IMR-90 (cell line): ENCODE data around the gene KIF13A. TPM values are rescaled to one million over a fixed set of nuclear protein-coding genes. Genes with fewer than 3 reads are reported as not detected.

ENCODE experiments used
- ATAC-seq: fragments of 200-7000 bp; cut with Tn5 transposase; 2 replicates; pipeline ENCODE4 v1.9.1; 2020; ENCODE audit warnings: low read depth, mild to moderate bottlenecking, moderate library complexity
- BruUV-seq: library from RNA; stranded (reverse); fragments of 400-500 nt; replicated peaks from 2 replicates; lab custom pipeline; 2021; lab: Mats Ljungman, UMichigan
- CTCF ChIA-PET: fragments of 300-600 bp; formaldehyde crosslinking; extraction: SDS; loops from one replicate; lab custom pipeline; 2021; ENCODE audit warnings: antibody characterized with exemption; lab: Yijun Ruan, JAX
- POLR2A ChIA-PET: fragments of 300-600 bp; sonication (Branson Sonifier 250); formaldehyde crosslinking; loops from one replicate; lab custom pipeline; 2022; ENCODE audit warnings: antibody characterized with exemption; ENCODE audit not compliant: unreplicated experiment; lab: Charles Lee
- DNase-seq: peaks from one replicate; pipeline ENCODE4 v3.0.0; 2013
- H2AFZ ChIP-seq: replicated peaks from 2 replicates; pipeline ENCODE3; 2013; ENCODE audit warnings: low read length, mild to moderate bottlenecking; ENCODE audit not compliant: poor library complexity
- H2AK5ac ChIP-seq: 2 replicates; pipeline ENCODE4 v1.6.1; 2013; ENCODE audit warnings: low read depth, low read length, inconsistent platforms
- H2AK9ac ChIP-seq: replicated peaks from 2 replicates; pipeline ENCODE3; 2013; ENCODE audit warnings: mild to moderate bottlenecking, low read depth, low read length, moderate library complexity; ENCODE audit not compliant: poor library complexity
- H2BK120ac ChIP-seq: 2 replicates; pipeline ENCODE4 v1.6.1; 2013; ENCODE audit warnings: low read depth, low read length, inconsistent platforms
- H2BK15ac ChIP-seq: 3 replicates; pipeline ENCODE4 v1.6.1; 2013; ENCODE audit warnings: low read depth, low read length, inconsistent platforms
- H2BK20ac ChIP-seq: 2 replicates; pipeline ENCODE4 v1.6.1; 2013; ENCODE audit warnings: low read depth, mild to moderate bottlenecking, inconsistent platforms, low read length, moderate library complexity
- H2BK5ac ChIP-seq: 2 replicates; pipeline ENCODE4 v1.6.1; 2013; ENCODE audit warnings: mild to moderate bottlenecking, low read depth, low read length, inconsistent platforms; ENCODE audit not compliant: poor library complexity, severe bottlenecking
- H3K14ac ChIP-seq: replicated peaks from 2 replicates; pipeline ENCODE4 v1.6.1; 2013; ENCODE audit warnings: low read depth, low read length, inconsistent platforms
- H3K18ac ChIP-seq: 2 replicates; pipeline ENCODE4 v1.6.1; 2013; ENCODE audit warnings: low read depth, low read length, control low read depth
- H3K23ac ChIP-seq: 2 replicates; pipeline ENCODE4 v1.6.1; 2013; ENCODE audit warnings: low read depth, low read length, inconsistent platforms
- H3K27ac ChIP-seq: 2 replicates; pipeline ENCODE4 v1.5.1; 2013; ENCODE audit warnings: mild to moderate bottlenecking, control low read depth, low read length; ENCODE audit not compliant: insufficient read depth
- H3K27me3 ChIP-seq: 2 replicates; pipeline ENCODE4 v1.6.1; 2013; ENCODE audit warnings: low read length; ENCODE audit not compliant: control insufficient read depth, insufficient read depth
- H3K36me3 ChIP-seq: 2 replicates; pipeline ENCODE4 v1.6.1; 2013; ENCODE audit warnings: low read length, mixed read lengths; ENCODE audit not compliant: control insufficient read depth, insufficient read depth
- H3K4ac ChIP-seq: 2 replicates; pipeline ENCODE4 v1.6.1; 2013; ENCODE audit warnings: low read depth, low read length, inconsistent platforms
- H3K4me1 ChIP-seq: 2 replicates; pipeline ENCODE4 v1.6.1; 2013; ENCODE audit warnings: low read length, mixed read lengths; ENCODE audit not compliant: control insufficient read depth, insufficient read depth
- H3K4me2 ChIP-seq: 2 replicates; pipeline ENCODE4 v1.6.1; 2013; ENCODE audit warnings: low read depth, mild to moderate bottlenecking, control low read depth, low read length, moderate library complexity
- H3K4me3 ChIP-seq: 2 replicates; pipeline ENCODE4 v1.5.1; 2013; ENCODE audit warnings: low read depth, mild to moderate bottlenecking, control low read depth, low read length, moderate library complexity; ENCODE audit not compliant: insufficient read depth
- H3K56ac ChIP-seq: 2 replicates; pipeline ENCODE4 v1.6.1; 2013; ENCODE audit warnings: low read length, inconsistent platforms; ENCODE audit not compliant: insufficient read depth; ENCODE audit errors: extremely low read depth
- H3K79me1 ChIP-seq, 2 experiments: 2 replicates each; pipeline ENCODE4 v1.6.1; 2013; ENCODE audit warnings: low read length in 2 of 2, inconsistent platforms in 1 of 2, low read depth in 1 of 2
- H3K9ac ChIP-seq: 2 replicates; pipeline ENCODE4 v1.6.1; 2013; ENCODE audit warnings: low read depth, low read length, control low read depth
- H3K9me1 ChIP-seq: 2 replicates; pipeline ENCODE4 v1.6.1; 2013; ENCODE audit warnings: low read length, inconsistent platforms; ENCODE audit not compliant: insufficient read depth
- H3K9me3 ChIP-seq: 2 replicates; pipeline ENCODE4 v1.6.1; 2013; ENCODE audit warnings: low read length; ENCODE audit not compliant: control insufficient read depth, insufficient read depth
- H4K20me1 ChIP-seq: 2 replicates; pipeline ENCODE4 v1.6.1; 2013; ENCODE audit warnings: low read length, inconsistent platforms; ENCODE audit not compliant: insufficient read depth
- H4K5ac ChIP-seq: 2 replicates; pipeline ENCODE4 v1.6.1; 2013; ENCODE audit warnings: mild to moderate bottlenecking, low read depth, low read length, control low read depth
- H4K8ac ChIP-seq, 2 experiments: 2 replicates each; pipeline ENCODE4 v1.6.1; 2013; ENCODE audit warnings: low read depth in 2 of 2, low read length in 2 of 2, control low read depth in 1 of 2, inconsistent platforms in 1 of 2
- H4K91ac ChIP-seq: 2 replicates; pipeline ENCODE4 v1.6.1; 2013; ENCODE audit warnings: low read depth, low read length, inconsistent platforms; ENCODE audit not compliant: insufficient read depth
- BHLHE40 ChIP-seq: fragments of 150-350 bp; IDR thresholded peaks from 2 replicates; pipeline ENCODE4 v1.6.1; 2016; ENCODE audit warnings: mild to moderate bottlenecking, low read depth, low read length
- CEBPB ChIP-seq: IDR thresholded peaks from 2 replicates; pipeline ENCODE4 v1.6.1; 2012; ENCODE audit warnings: low read depth, low read length, improper control_type of control experiment
- CHD1 ChIP-seq: IDR thresholded peaks from 2 replicates; pipeline ENCODE4 v1.6.1; 2012; ENCODE audit warnings: low read depth, low read length, improper control_type of control experiment
- CTCF ChIP-seq: conservative IDR thresholded peaks from 2 replicates; pipeline ENCODE4 v1.5.1; 2012; ENCODE audit warnings: mild to moderate bottlenecking, low read depth, low read length, improper control_type of control experiment
- ELK1 ChIP-seq: fragments of 150-350 bp; IDR thresholded peaks from 2 replicates; pipeline ENCODE4 v1.6.1; 2016; ENCODE audit warnings: low read depth, mild to moderate bottlenecking, low read length, moderate library complexity, borderline replicate concordance
- FOS ChIP-seq: fragments of 150-350 bp; IDR thresholded peaks from 2 replicates; pipeline ENCODE4 v1.6.1; 2016; ENCODE audit warnings: low read depth, low read length
- MAFK ChIP-seq: IDR thresholded peaks from 2 replicates; pipeline ENCODE4 v1.6.1; 2012; ENCODE audit warnings: low read depth, low read length, improper control_type of control experiment
- MAZ ChIP-seq: IDR thresholded peaks from 2 replicates; pipeline ENCODE4 v1.6.1; 2012; ENCODE audit warnings: low read depth, mild to moderate bottlenecking, low read length, improper control_type of control experiment, moderate library complexity, borderline replicate concordance
- MXI1 ChIP-seq: IDR thresholded peaks from 2 replicates; pipeline ENCODE4 v1.6.1; 2012; ENCODE audit warnings: low read depth, mild to moderate bottlenecking, low read length, moderate library complexity, borderline replicate concordance
- NFE2L2 ChIP-seq: fragments of 150-350 bp; IDR thresholded peaks from 2 replicates; pipeline ENCODE4 v1.6.1; 2016; ENCODE audit warnings: low read depth, mild to moderate bottlenecking, low read length
- POLR2A ChIP-seq: IDR thresholded peaks from 2 replicates; pipeline ENCODE4 v1.6.1; 2012; ENCODE audit warnings: mild to moderate bottlenecking, low read depth, low read length
- RAD21 ChIP-seq: IDR thresholded peaks from 2 replicates; pipeline ENCODE4 v1.6.1; 2012; ENCODE audit warnings: low read length, improper control_type of control experiment
- RCOR1 ChIP-seq: IDR thresholded peaks from 2 replicates; pipeline ENCODE4 v1.6.1; 2012; ENCODE audit warnings: mild to moderate bottlenecking, low read length, improper control_type of control experiment; ENCODE audit not compliant: insufficient replicate concordance
- RFX5 ChIP-seq: IDR thresholded peaks from 2 replicates; pipeline ENCODE4 v1.8.0; 2012; ENCODE audit warnings: low read depth, mild to moderate bottlenecking, low read length, moderate library complexity
- SMC3 ChIP-seq: fragments of 150-350 bp; IDR thresholded peaks from 2 replicates; pipeline ENCODE4 v1.6.1; 2016; ENCODE audit warnings: low read depth, mild to moderate bottlenecking, antibody characterized with exemption, low read length, moderate library complexity
- USF2 ChIP-seq: fragments of 150-350 bp; IDR thresholded peaks from 2 replicates; pipeline ENCODE4 v1.6.1; 2017; ENCODE audit warnings: mild to moderate bottlenecking, antibody characterized with exemption, low read length, low read depth
- WGBS, 2 experiments: methylation state at CpG; one replicate each; pipeline versions ENCODE4 v1.1.5 to v1.1.7; 2013; ENCODE audit warnings: missing lambda C conversion rate in 2 of 2; ENCODE audit not compliant: insufficient read length in 1 of 2; ENCODE audit errors: extremely low coverage in 2 of 2; 5-methylcytosine and 5-hydroxymethylcytosine counted together
- dilution Hi-C: fragments of 300-500 bp; cut with HindIII; formaldehyde crosslinking; loops from one replicate; pipeline ENCODE4 v1.14.3; 2018; ENCODE audit warnings: low sequenced_read_pairs; ENCODE audit not compliant: unreplicated experiment
- in situ Hi-C: fragments of 300-500 bp; cut with MboI; formaldehyde crosslinking; loops from 3 replicates; pipeline ENCODE4 v1.14.3; 2019; ENCODE audit warnings: low sequenced_read_pairs, inconsistent platforms, mixed read lengths
- intact Hi-C: fragments of 100-400 bp; cut with micrococcal nuclease; formaldehyde crosslinking; loops from 2 replicates; pipeline ENCODE4 v1.10.0; 2022
- polyA plus RNA-seq, 3 experiments: library from polyadenylated mRNA; depleted of rRNA; stranded (reverse); fragments of >200 nt; gene quantifications; 2 replicates each; pipeline ENCODE4 v1.2.3, GENCODE V29; 2012; ENCODE audit warnings: low replicate concordance in 1 of 3
- total RNA-seq: library from RNA; depleted of rRNA; stranded (reverse); fragments of >200 nt; gene quantifications from 2 replicates; pipeline ENCODE4 v1.2.3, GENCODE V29; 2012

KIF13A gene
- total and polyA plus RNA-seq, 2 of the 4 experiments (the other 2 are of a cell fraction) = 23.3 to 51.8 TPM

- Histone ChIP-seq H3K4me3 (no peak overlapping the region), H3K9me3 (no peaks in the 10 kb centered on the region), H3K79me1 (no peaks in the 10 kb centered on the region), H4K5ac (no peak overlapping the region), H2AK5ac (no peak overlapping the region), H3K9me1 (no peaks in the 10 kb centered on the region), H3K14ac (no peak overlapping the region), H2BK15ac (no peak overlapping the region), H3K4me2 (no peak overlapping the region), H2AK9ac (no peak overlapping the region), H3K56ac (no peak overlapping the region), H3K4ac (no peak overlapping the region), H2BK5ac (no peak overlapping the region), H4K91ac (no peak overlapping the region), H2BK20ac (no peak overlapping the region), H3K36me3 (no peaks in the 10 kb centered on the region), H3K27me3 (0 out of 2 replicates have a peak, but pooled peaks cover 2% of the 10 kb centered on the region), H3K23ac (no peak overlapping the region), H3K27ac (no peak overlapping the region), H2BK120ac (no peak overlapping the region), H3K4me1 (peaks cover 1% of the 10 kb centered on the region; the same call in 1 of the 2 replicates), H3K9ac (no peak overlapping the region), H4K20me1 (no peaks in the 10 kb centered on the region), H3K18ac (no peak overlapping the region), H2AFZ (no peak overlapping the region), H4K8ac (no peak overlapping the region)
- dilution Hi-C loops (no loop called here), intact Hi-C loops (loop anchor here (5.0 kb wide), 1 partner anchor 42 kb away; no protein-coding TSS in a partner anchor), in situ Hi-C loops (no loop called here)
- no TSS peak for BruUV-seq
- ATAC-seq (no peak), DNase-seq (peak; percentile 19)
- ChIA-PET POLR2A (no interaction called here), CTCF (interaction anchor here (0.9 kb wide), 1 partner anchor 8 kb away, joined by 3 read pairs; no protein-coding TSS in a partner anchor)
- TF ChIP-seq MXI1 (no peak), CHD1 (no peak), USF2 (no peak), POLR2A (no peak), BHLHE40 (no peak), CTCF (no peak), CEBPB (no peak), RCOR1 (no peak), RFX5 (no peak), ELK1 (no peak), NFE2L2 (no peak), FOS (no peak), MAZ (no peak), SMC3 (no peak), RAD21 (no peak), MAFK (no peak)
- 50% methylated on average over 2 of the region's 6 CpGs; no CpG with 5 or more reads in 1 of the 2 experiments for WGBS, 2 experiments
Measured at GRCh38 chr6:18034798-18035202, 47.4 kb upstream of the KIF13A start.
